HCT116 (cell line): ENCODE measurements around the gene SCOC.

ENCODE experiments used
- CBX3 ChIP-seq: IDR thresholded peaks from 2 replicates; pipeline ENCODE4 v1.6.1; 2012; ENCODE audit warnings: low read depth
- CEBPB ChIP-seq: IDR thresholded peaks from 2 replicates; pipeline ENCODE4 v1.6.1; 2012; ENCODE audit warnings: low read depth
- EZH2 ChIP-seq: fragments of 200-600 bp; sonication (generic); IDR thresholded peaks from 2 replicates; pipeline ENCODE4 v1.6.1; 2017; ENCODE audit warnings: antibody characterized with exemption, mixed run types
- EZH2phosphoT487 ChIP-seq: fragments of 200-600 bp; IDR thresholded peaks from 2 replicates; pipeline ENCODE4 v1.6.1; 2018; ENCODE audit warnings: antibody characterized with exemption, borderline replicate concordance
- POLR2A ChIP-seq: IDR thresholded peaks from 2 replicates; pipeline ENCODE4 v1.7.0; 2011; ENCODE audit warnings: borderline replicate concordance; ENCODE audit not compliant: insufficient read depth, insufficient read length; ENCODE audit errors: extremely low read depth
- POLR2AphosphoS5 ChIP-seq: IDR thresholded peaks from 2 replicates; pipeline ENCODE4 v1.6.1; 2011; ENCODE audit warnings: mild to moderate bottlenecking, low read depth, low read length, moderate library complexity
- YY1 ChIP-seq: IDR thresholded peaks from 2 replicates; pipeline ENCODE4 v1.6.1; 2011; ENCODE audit warnings: low read length, low read depth, moderate library complexity, mild to moderate bottlenecking; ENCODE audit not compliant: insufficient replicate concordance; ENCODE audit errors: extremely low read depth
- TF ChIP-seq, protein P1 (sequence below), 3 experiments: fragments of 200-600 bp in 1 of 3; sonication (generic) in 1 of 3; IDR thresholded peaks in 2 of 3; conservative IDR thresholded peaks in 1 of 3; 2 replicates each; pipeline ENCODE4 v1.5.1; 2012 to 2017; ENCODE audit warnings: low read depth in 2 of 3, low read length in 2 of 3, antibody characterized with exemption in 1 of 3, borderline replicate concordance in 1 of 3, control low read depth in 1 of 3, mild to moderate bottlenecking in 1 of 3, mixed read lengths in 1 of 3, mixed run types in 1 of 3, moderate library complexity in 1 of 3; ENCODE audit not compliant: insufficient read depth in 1 of 3
- TF ChIP-seq, protein P2 (sequence below): IDR thresholded peaks from 2 replicates; pipeline ENCODE4 v1.6.1; 2012; ENCODE audit warnings: low read depth

- no peak for TF ChIP-seq POLR2AphosphoS5
- TF ChIP-seq, protein P1, sequence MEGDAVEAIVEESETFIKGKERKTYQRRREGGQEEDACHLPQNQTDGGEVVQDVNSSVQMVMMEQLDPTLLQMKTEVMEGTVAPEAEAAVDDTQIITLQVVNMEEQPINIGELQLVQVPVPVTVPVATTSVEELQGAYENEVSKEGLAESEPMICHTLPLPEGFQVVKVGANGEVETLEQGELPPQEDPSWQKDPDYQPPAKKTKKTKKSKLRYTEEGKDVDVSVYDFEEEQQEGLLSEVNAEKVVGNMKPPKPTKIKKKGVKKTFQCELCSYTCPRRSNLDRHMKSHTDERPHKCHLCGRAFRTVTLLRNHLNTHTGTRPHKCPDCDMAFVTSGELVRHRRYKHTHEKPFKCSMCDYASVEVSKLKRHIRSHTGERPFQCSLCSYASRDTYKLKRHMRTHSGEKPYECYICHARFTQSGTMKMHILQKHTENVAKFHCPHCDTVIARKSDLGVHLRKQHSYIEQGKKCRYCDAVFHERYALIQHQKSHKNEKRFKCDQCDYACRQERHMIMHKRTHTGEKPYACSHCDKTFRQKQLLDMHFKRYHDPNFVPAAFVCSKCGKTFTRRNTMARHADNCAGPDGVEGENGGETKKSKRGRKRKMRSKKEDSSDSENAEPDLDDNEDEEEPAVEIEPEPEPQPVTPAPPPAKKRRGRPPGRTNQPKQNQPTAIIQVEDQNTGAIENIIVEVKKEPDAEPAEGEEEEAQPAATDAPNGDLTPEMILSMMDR (IDR thresholded peaks at IDR 0.05 in 2 of 3, conservative IDR thresholded peaks at IDR 0.05 in 1 of 3; ENCODE audit: borderline replicate concordance in 1 of 3, insufficient read depth in 1 of 3, low read depth in 2 of 3, low read length in 2 of 3) = no peak
- TF ChIP-seq, protein P2, sequence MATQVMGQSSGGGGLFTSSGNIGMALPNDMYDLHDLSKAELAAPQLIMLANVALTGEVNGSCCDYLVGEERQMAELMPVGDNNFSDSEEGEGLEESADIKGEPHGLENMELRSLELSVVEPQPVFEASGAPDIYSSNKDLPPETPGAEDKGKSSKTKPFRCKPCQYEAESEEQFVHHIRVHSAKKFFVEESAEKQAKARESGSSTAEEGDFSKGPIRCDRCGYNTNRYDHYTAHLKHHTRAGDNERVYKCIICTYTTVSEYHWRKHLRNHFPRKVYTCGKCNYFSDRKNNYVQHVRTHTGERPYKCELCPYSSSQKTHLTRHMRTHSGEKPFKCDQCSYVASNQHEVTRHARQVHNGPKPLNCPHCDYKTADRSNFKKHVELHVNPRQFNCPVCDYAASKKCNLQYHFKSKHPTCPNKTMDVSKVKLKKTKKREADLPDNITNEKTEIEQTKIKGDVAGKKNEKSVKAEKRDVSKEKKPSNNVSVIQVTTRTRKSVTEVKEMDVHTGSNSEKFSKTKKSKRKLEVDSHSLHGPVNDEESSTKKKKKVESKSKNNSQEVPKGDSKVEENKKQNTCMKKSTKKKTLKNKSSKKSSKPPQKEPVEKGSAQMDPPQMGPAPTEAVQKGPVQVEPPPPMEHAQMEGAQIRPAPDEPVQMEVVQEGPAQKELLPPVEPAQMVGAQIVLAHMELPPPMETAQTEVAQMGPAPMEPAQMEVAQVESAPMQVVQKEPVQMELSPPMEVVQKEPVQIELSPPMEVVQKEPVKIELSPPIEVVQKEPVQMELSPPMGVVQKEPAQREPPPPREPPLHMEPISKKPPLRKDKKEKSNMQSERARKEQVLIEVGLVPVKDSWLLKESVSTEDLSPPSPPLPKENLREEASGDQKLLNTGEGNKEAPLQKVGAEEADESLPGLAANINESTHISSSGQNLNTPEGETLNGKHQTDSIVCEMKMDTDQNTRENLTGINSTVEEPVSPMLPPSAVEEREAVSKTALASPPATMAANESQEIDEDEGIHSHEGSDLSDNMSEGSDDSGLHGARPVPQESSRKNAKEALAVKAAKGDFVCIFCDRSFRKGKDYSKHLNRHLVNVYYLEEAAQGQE = no peak
- TF ChIP-seq EZH2 = no peak
- no peak for TF ChIP-seq POLR2A
- TF ChIP-seq CBX3 = no peak
- no peak for TF ChIP-seq YY1
- no peak for TF ChIP-seq CEBPB
- no peak for TF ChIP-seq EZH2phosphoT487
Measured at GRCh38 chr4:140363558-140363957, 9.9 kb upstream of the SCOC start.
